ENCODE results near the gene ZBTB6. TPM values are rescaled to one million over a fixed set of nuclear protein-coding genes. Genes with fewer than 3 reads are reported as not detected.

The ZBTB6 gene
- total and polyA plus RNA-seq, 2 donors (not counting 1 experiment from before 2014, with no cell fraction given), result 8.5 to 16.3 TPM

GRCh38 chr9:122897969-122898368 lies 15.2 kb downstream of the ZBTB6 start:
- no peak overlapping the region for H3K27ac ChIP-seq (ENCODE audit: insufficient read depth, low read length)
- H3K4me2 ChIP-seq (ENCODE audit: extremely low read depth, insufficient read depth, low read length), result no peak overlapping the region
- no peak overlapping the region for H3K9ac ChIP-seq (ENCODE audit: insufficient read depth, low read length)
- H3K4me3 ChIP-seq (replicated peaks in 1 of 4; ENCODE audit: control extremely low read depth in 1 of 4, insufficient read depth in 1 of 4, low read depth in 3 of 4, low read length in 4 of 4), result no peak overlapping the region
- no peak for TF ChIP-seq EZH2 (IDR thresholded peaks at IDR 0.05; ENCODE audit: low read length, missing control alignments)
- TF ChIP-seq CTCF (conservative IDR thresholded peaks at IDR 0.05 in 1 of 2, IDR thresholded peaks at IDR 0.05 in 1 of 2; ENCODE audit: low read depth in 1 of 2, low read length in 2 of 2), result no peak
- no peaks in the 10 kb centered on the region for H4K20me1 ChIP-seq (ENCODE audit: control insufficient read depth, extremely low read depth, insufficient read depth, low read length)
- DNase-seq (ENCODE audit: low read depth in 2 of 2), result peak in 1 of 2 donors; percentile 31
- H3K36me3 ChIP-seq (ENCODE audit: control insufficient read depth, insufficient read depth, low read length), result no peaks in the 10 kb centered on the region
- no peaks in the 10 kb centered on the region for H3K4me1 ChIP-seq (ENCODE audit: control insufficient read depth, extremely low read depth, insufficient read depth, low read length)
- H3K79me2 ChIP-seq (ENCODE audit: control insufficient read depth, insufficient read depth, low read length), result peaks cover 74% of the 10 kb centered on the region
- no peaks in the 10 kb centered on the region for H3K27me3 ChIP-seq (ENCODE audit: control insufficient read depth, insufficient read depth, low read length)
- no peaks in the 10 kb centered on the region for H3K9me3 ChIP-seq (ENCODE audit: control insufficient read depth, insufficient read depth, low read depth, low read length)
- H2AFZ ChIP-seq (ENCODE audit: low read length), result no peak overlapping the region

- Histone ChIP-seq H3K36me3 (ENCODE audit: control insufficient read depth, insufficient read depth, low read length) (peaks cover 2% of the 10 kb centered on the region), H3K4me3 (replicated peaks in 1 of 4; ENCODE audit: control extremely low read depth in 1 of 4, insufficient read depth in 1 of 4, low read depth in 3 of 4, low read length in 4 of 4) (no peak overlapping the region)
These were observed 24.6 kb downstream of the ZBTB6 start for GRCh38 chr9:122888480-122888879.

GRCh38 chr9:122883125-122883524 lies 30.0 kb downstream of the ZBTB6 start:
- Histone ChIP-seq H3K9ac (ENCODE audit: insufficient read depth, low read length) (no peak overlapping the region), H3K4me2 (ENCODE audit: extremely low read depth, insufficient read depth, low read length) (no peak overlapping the region), H3K36me3 (ENCODE audit: control insufficient read depth, insufficient read depth, low read length) (peaks cover 8% of the 10 kb centered on the region), H3K79me2 (ENCODE audit: control insufficient read depth, insufficient read depth, low read length) (no peaks in the 10 kb centered on the region), H3K4me3 (replicated peaks in 1 of 4; ENCODE audit: control extremely low read depth in 1 of 4, insufficient read depth in 1 of 4, low read depth in 3 of 4, low read length in 4 of 4) (no peak overlapping the region), H3K27me3 (ENCODE audit: control insufficient read depth, insufficient read depth, low read length) (no peaks in the 10 kb centered on the region), H3K27ac (ENCODE audit: insufficient read depth, low read length) (no peak overlapping the region), H3K9me3 (ENCODE audit: control insufficient read depth, insufficient read depth, low read depth, low read length) (no peaks in the 10 kb centered on the region), H2AFZ (ENCODE audit: low read length) (no peak overlapping the region), H4K20me1 (ENCODE audit: control insufficient read depth, extremely low read depth, insufficient read depth, low read length) (no peaks in the 10 kb centered on the region), H3K4me1 (ENCODE audit: control insufficient read depth, extremely low read depth, insufficient read depth, low read length) (no peaks in the 10 kb centered on the region)
- no peak for TF ChIP-seq CTCF (conservative IDR thresholded peaks at IDR 0.05 in 1 of 2, IDR thresholded peaks at IDR 0.05 in 1 of 2; ENCODE audit: low read depth in 1 of 2, low read length in 2 of 2)
- no peak for TF ChIP-seq EZH2 (IDR thresholded peaks at IDR 0.05; ENCODE audit: low read length, missing control alignments)
- no peak for DNase-seq (ENCODE audit: low read depth in 2 of 2)

More at GRCh38 chr9:122888480-122888879, 24.6 kb downstream of the ZBTB6 start:
- Histone ChIP-seq H3K9me3 (ENCODE audit: control insufficient read depth, insufficient read depth, low read depth, low read length) (no peaks in the 10 kb centered on the region), H3K27me3 (ENCODE audit: control insufficient read depth, insufficient read depth, low read length) (no peaks in the 10 kb centered on the region), H3K27ac (ENCODE audit: insufficient read depth, low read length) (no peak overlapping the region), H3K4me2 (ENCODE audit: extremely low read depth, insufficient read depth, low read length) (no peak overlapping the region), H2AFZ (ENCODE audit: low read length) (no peak overlapping the region), H3K9ac (ENCODE audit: insufficient read depth, low read length) (no peak overlapping the region), H4K20me1 (ENCODE audit: control insufficient read depth, extremely low read depth, insufficient read depth, low read length) (no peaks in the 10 kb centered on the region), H3K79me2 (ENCODE audit: control insufficient read depth, insufficient read depth, low read length) (no peaks in the 10 kb centered on the region), H3K4me1 (ENCODE audit: control insufficient read depth, extremely low read depth, insufficient read depth, low read length) (no peaks in the 10 kb centered on the region)
- TF ChIP-seq EZH2 (IDR thresholded peaks at IDR 0.05; ENCODE audit: low read length, missing control alignments), result no peak
- no peak for TF ChIP-seq CTCF (conservative IDR thresholded peaks at IDR 0.05 in 1 of 2, IDR thresholded peaks at IDR 0.05 in 1 of 2; ENCODE audit: low read depth in 1 of 2, low read length in 2 of 2)
- DNase-seq (ENCODE audit: low read depth in 2 of 2), result no peak
